Liver (tissue), 3 donors: ENCODE measurements around the gene GNAS-AS1.

Experiments used
- ATF3 ChIP-seq: IDR thresholded peaks from 2 replicates; pipeline ENCODE4 v1.6.1; 2016; ENCODE audit warnings: antibody characterized with exemption
- CTCF ChIP-seq: fragments of 150-350 bp; IDR thresholded peaks from 2 replicates; pipeline ENCODE4 v1.5.1; 2017; ENCODE audit warnings: improper control_type of control experiment, low read depth, low read length; ENCODE audit not compliant: missing input control
- EGR1 ChIP-seq, 2 donors: IDR thresholded peaks; 2 replicates each; pipeline ENCODE4 v1.6.1; 2016 to 2018; ENCODE audit warnings: antibody characterized with exemption in 2 of 2, low read depth in 2 of 2
- JUND ChIP-seq, 2 donors: IDR thresholded peaks; 2 replicates each; pipeline ENCODE4 v1.6.1; 2016; ENCODE audit warnings: antibody characterized with exemption in 2 of 2
- MAX ChIP-seq: IDR thresholded peaks from 2 replicates; pipeline ENCODE4 v1.6.1; 2016; ENCODE audit warnings: antibody characterized with exemption
- NR2F2 ChIP-seq: IDR thresholded peaks from 2 replicates; pipeline ENCODE4 v1.6.1; 2016; ENCODE audit warnings: antibody characterized with exemption
- RAD21 ChIP-seq, 2 donors: IDR thresholded peaks; 2 replicates each; pipeline ENCODE4 v1.6.1; 2016; ENCODE audit warnings: antibody characterized with exemption in 2 of 2, mild to moderate bottlenecking in 2 of 2
- REST ChIP-seq: IDR thresholded peaks from 2 replicates; pipeline ENCODE4 v1.6.1; 2016; ENCODE audit warnings: antibody characterized with exemption, mild to moderate bottlenecking
- RXRA ChIP-seq, 2 donors: IDR thresholded peaks; 2 replicates each; pipeline ENCODE4 v1.6.1; 2017 to 2018; ENCODE audit warnings: antibody characterized with exemption in 2 of 2, mild to moderate bottlenecking in 1 of 2
- YY1 ChIP-seq: IDR thresholded peaks from 2 replicates; pipeline ENCODE4 v1.6.1; 2016; ENCODE audit warnings: antibody characterized with exemption, mild to moderate bottlenecking
- ZBTB33 ChIP-seq: IDR thresholded peaks from 2 replicates; pipeline ENCODE4 v1.6.1; 2016; ENCODE audit warnings: antibody characterized with exemption
- donor health status: healthy.
- donor health status: healthy.

GRCh38 chr20:58833921-58834320, 16.8 kb downstream of the GNAS-AS1 start:
- no peak for TF ChIP-seq RAD21 (IDR thresholded peaks at IDR 0.05)
- TF ChIP-seq CTCF = no peak
- no peak for TF ChIP-seq MAX
- TF ChIP-seq ZBTB33 = no peak
- no peak for TF ChIP-seq EGR1 (IDR thresholded peaks at IDR 0.05; ENCODE audit: low read depth in 2 of 2)
- TF ChIP-seq RXRA (IDR thresholded peaks at IDR 0.05) = no peak
- no peak for TF ChIP-seq REST
- no peak for TF ChIP-seq NR2F2
- no peak for TF ChIP-seq ATF3
- no peak for TF ChIP-seq JUND (IDR thresholded peaks at IDR 0.05)
- TF ChIP-seq YY1 = no peak
